OCI-LY1 (cell line): ENCODE data around the gene ZNF710.
A peak's percentile ranks its signal among the peaks of the same experiment; 100 is the strongest.

Experiments used
- H2AFZ ChIP-seq: fragments of 200-600 bp; sonication (generic), shearing (Covaris generic); 2 replicates; pipeline ENCODE4 v1.6.0; 2014; ENCODE audit warnings: antibody characterized with exemption, mild to moderate bottlenecking, low read length
- H3F3A ChIP-seq: fragments of 200-600 bp; sonication (generic), shearing (Covaris generic); 2 replicates; pipeline ENCODE4 v1.6.0; 2014; ENCODE audit warnings: mild to moderate bottlenecking, antibody characterized with exemption, low read length, moderate library complexity; ENCODE audit not compliant: insufficient read depth
- H3K27ac ChIP-seq: fragments of 200-600 bp; sonication (generic); 2 replicates; pipeline ENCODE4 v1.5.1; 2014; ENCODE audit warnings: low read length, mixed run types, mild to moderate bottlenecking, low read depth; ENCODE audit not compliant: poor library complexity, severe bottlenecking
- H3K27me3 ChIP-seq: fragments of 200-600 bp; sonication (generic); 2 replicates; pipeline ENCODE4 v1.6.0; 2014; ENCODE audit warnings: antibody characterized with exemption, mild to moderate bottlenecking, low read length, moderate library complexity; ENCODE audit not compliant: insufficient read depth
- H3K36me3 ChIP-seq: fragments of 200-600 bp; sonication (generic); 2 replicates; pipeline ENCODE4 v1.6.1; 2014; ENCODE audit warnings: mild to moderate bottlenecking, antibody characterized with exemption, low read length, moderate library complexity, mixed read lengths; ENCODE audit not compliant: insufficient read depth
- H3K4me1 ChIP-seq: fragments of 200-600 bp; sonication (generic); 2 replicates; pipeline ENCODE4 v1.5.1; 2014; ENCODE audit warnings: mild to moderate bottlenecking, low read length, moderate library complexity; ENCODE audit not compliant: insufficient read depth, severe bottlenecking
- H3K4me2 ChIP-seq: fragments of 200-600 bp; sonication (generic), shearing (Covaris generic); 2 replicates; pipeline ENCODE4 v1.6.1; 2014; ENCODE audit warnings: low read length
- H3K4me3 ChIP-seq: fragments of 200-600 bp; sonication (generic); 2 replicates; pipeline ENCODE4 v1.5.1; 2014; ENCODE audit warnings: low read length, low read depth, mild to moderate bottlenecking, mixed read lengths; ENCODE audit not compliant: poor library complexity, severe bottlenecking
- H3K79me2 ChIP-seq: fragments of 200-600 bp; shearing (Covaris generic); 2 replicates; pipeline ENCODE4 v1.6.1; 2016; ENCODE audit warnings: mixed run types, low read length, mixed read lengths; ENCODE audit not compliant: insufficient read depth
- H3K9ac ChIP-seq: fragments of 200-600 bp; sonication (generic), shearing (Covaris generic); 2 replicates; pipeline ENCODE4 v1.6.1; 2014; ENCODE audit warnings: mild to moderate bottlenecking, low read length, mixed read lengths
- H3K9me2 ChIP-seq: fragments of 200-600 bp; sonication (generic), shearing (Covaris generic); 2 replicates; pipeline ENCODE4 v1.6.1; 2014; ENCODE audit warnings: low read depth, mild to moderate bottlenecking, low read length, mixed read lengths
- H3K9me3 ChIP-seq: fragments of 200-600 bp; shearing (Covaris generic); 2 replicates; pipeline ENCODE4 v1.6.1; 2014; ENCODE audit warnings: low read length, mixed read lengths
- H4K20me1 ChIP-seq: fragments of 200-600 bp; sonication (generic), shearing (Covaris generic); 2 replicates; pipeline ENCODE4 v1.6.0; 2016; ENCODE audit warnings: mild to moderate bottlenecking, low read length; ENCODE audit not compliant: insufficient read depth
- CTCF ChIP-seq: fragments of 200-600 bp; sonication (generic), shearing (Covaris generic); IDR thresholded peaks from 2 replicates; pipeline ENCODE4 v1.5.1; 2017; ENCODE audit warnings: mild to moderate bottlenecking, antibody characterized with exemption, low read length, moderate library complexity, mixed read lengths
- EZH2 ChIP-seq: fragments of 200-600 bp; sonication (generic), shearing (Covaris generic); IDR thresholded peaks from 2 replicates; pipeline ENCODE4 v1.8.0; 2017; ENCODE audit warnings: borderline replicate concordance, mixed run types, mild to moderate bottlenecking, antibody characterized with exemption, low read length, moderate library complexity, mixed read lengths

The ZNF710 gene

DNA sequence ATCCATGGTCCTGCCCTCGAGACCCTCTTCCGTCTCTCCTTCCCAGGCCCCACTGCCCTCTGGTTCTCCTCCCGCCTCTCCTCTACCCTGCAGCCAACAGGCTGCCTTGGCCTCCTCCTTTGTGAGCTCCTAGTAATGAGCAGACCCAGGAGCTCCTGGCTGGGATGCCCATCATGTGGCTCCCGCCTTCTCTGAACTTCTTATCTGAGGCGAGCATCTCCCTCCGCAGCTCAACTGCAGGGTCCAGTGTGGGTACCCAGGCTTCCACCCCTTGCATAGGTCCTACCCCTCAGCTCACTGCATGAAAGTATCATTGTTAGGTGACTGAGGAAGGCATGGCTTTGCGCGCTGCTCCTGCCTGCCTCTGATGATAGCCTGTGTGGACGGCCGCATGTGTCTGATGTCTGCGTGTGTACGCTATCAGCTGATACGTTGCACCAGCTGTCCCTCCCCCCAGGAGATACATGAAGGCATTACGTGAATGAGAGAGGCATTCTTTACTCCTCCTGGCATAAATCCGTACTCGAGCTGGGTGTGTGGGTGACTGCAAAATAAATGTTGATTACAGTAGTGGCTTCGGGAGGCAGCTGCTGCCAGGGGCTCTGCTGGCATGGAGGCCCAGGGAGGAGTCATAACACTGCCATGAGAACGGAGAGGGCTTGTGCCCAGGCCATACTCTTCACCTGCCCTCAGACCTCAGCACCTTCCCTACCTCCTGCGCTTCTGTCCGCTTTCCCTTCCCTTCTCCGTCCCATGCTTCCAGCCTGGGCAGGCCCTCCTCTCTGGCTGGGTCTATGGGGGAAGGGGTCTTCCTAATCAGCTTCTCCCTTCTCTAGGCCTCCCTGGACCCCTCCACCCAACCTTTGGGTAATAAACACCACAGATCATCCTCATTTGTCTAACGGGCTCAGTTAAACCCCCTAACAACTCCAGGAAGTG is 48.8 kb downstream of the ZNF710 start:
- H3K9ac ChIP-seq = no peak overlapping the region

GRCh38 chr15:90051874-90052273 is 50.8 kb downstream of the ZNF710 start:
- Histone ChIP-seq H3K27ac (peak overlapping the region; percentile 37), H3K4me3 (no peak overlapping the region), H3K79me2 (no peaks in the 10 kb centered on the region), H3K9me2 (no peaks in the 10 kb centered on the region), H3K9me3 (no peaks in the 10 kb centered on the region), H3K36me3 (no peaks in the 10 kb centered on the region), H3F3A (no peaks in the 10 kb centered on the region), H3K4me2 (no peak overlapping the region), H3K27me3 (no peaks in the 10 kb centered on the region), H3K4me1 (peaks cover 35% of the 10 kb centered on the region), H2AFZ (no peak overlapping the region), H4K20me1 (no peaks in the 10 kb centered on the region), H3K9ac (no peak overlapping the region)
- TF ChIP-seq EZH2 (no peak), CTCF (no peak)

More for the DNA sequence above, 48.8 kb downstream of the ZNF710 start:
- H3K9me2 ChIP-seq = no peaks in the 10 kb centered on the region
- no peaks in the 10 kb centered on the region for H3K27me3 ChIP-seq
- no peaks in the 10 kb centered on the region for H3K79me2 ChIP-seq
- TF ChIP-seq EZH2 (no peak), CTCF (no peak)
- H3K4me2 ChIP-seq = no peak overlapping the region
- H2AFZ ChIP-seq = no peak overlapping the region
- no peaks in the 10 kb centered on the region for H4K20me1 ChIP-seq
- no peaks in the 10 kb centered on the region for H3K9me3 ChIP-seq
- H3K36me3 ChIP-seq = no peaks in the 10 kb centered on the region
- no peak overlapping the region for H3K4me3 ChIP-seq
- H3K27ac ChIP-seq = peak overlapping the region; percentile 98
- H3K4me1 ChIP-seq = peaks cover 47% of the 10 kb centered on the region
- H3F3A ChIP-seq = no peaks in the 10 kb centered on the region

DNA sequence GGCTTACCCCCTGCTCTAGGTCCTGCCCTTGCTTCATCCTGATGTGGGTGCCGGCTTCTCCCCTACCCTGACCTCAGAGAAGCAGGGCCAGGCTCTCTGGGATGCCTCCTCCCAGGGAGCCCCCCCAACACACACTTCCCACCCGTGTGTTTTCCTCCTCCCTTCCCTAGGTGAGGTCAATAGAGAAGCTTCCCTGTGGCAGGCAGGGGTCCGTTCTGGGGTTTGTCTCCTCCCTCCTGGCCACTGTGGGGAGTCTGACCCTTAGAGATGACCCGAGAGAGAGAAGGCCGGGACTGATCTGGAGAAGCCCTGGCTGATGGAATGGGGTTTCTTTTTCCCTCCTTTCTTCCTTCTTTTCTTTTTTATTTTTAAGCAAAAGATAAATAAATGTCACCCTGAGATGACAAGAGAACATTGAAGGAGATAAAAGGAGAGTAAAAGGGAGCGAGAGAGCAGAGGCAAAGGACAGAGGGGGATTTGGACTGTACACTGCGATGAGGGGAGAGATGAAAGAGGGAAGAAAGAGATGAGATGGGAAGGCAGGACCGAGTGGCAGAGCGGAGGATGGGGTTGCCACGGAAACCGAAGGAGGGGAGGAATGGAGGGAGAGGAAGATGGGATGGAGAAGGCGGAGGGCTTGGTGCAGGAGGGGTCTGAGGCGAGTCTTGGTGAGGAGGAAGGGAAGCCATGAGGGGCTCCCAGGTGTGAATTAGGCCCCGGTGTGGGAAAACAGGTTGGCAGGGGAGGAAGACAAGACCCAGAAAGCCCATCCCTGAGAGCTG is 52.8 kb downstream of the ZNF710 start:
- no peaks in the 10 kb centered on the region for H3K79me2 ChIP-seq
- H3K27ac ChIP-seq = no peak overlapping the region
- H3K9me3 ChIP-seq = no peaks in the 10 kb centered on the region
- H3K9me2 ChIP-seq = no peaks in the 10 kb centered on the region
- no peaks in the 10 kb centered on the region for H3F3A ChIP-seq
- H2AFZ ChIP-seq = no peak overlapping the region
- no peak overlapping the region for H3K4me2 ChIP-seq
- no peak overlapping the region for H3K4me3 ChIP-seq
- no peaks in the 10 kb centered on the region for H4K20me1 ChIP-seq
- H3K36me3 ChIP-seq = no peaks in the 10 kb centered on the region
- no peak for TF ChIP-seq EZH2
- no peak for TF ChIP-seq CTCF
- H3K27me3 ChIP-seq = no peaks in the 10 kb centered on the region
- H3K4me1 ChIP-seq = peaks cover 28% of the 10 kb centered on the region
- H3K9ac ChIP-seq = no peak overlapping the region
